H4 (cell line): ENCODE results near the gene SLC25A10. TPM values are rescaled to one million over a fixed set of nuclear protein-coding genes. Genes with fewer than 3 reads are reported as not detected.

ENCODE experiments used
- total RNA-seq: library from RNA; depleted of rRNA; stranded (reverse); fragments of >200 nt; shearing (Covaris generic); gene quantifications from 2 replicates; pipeline ENCODE4 v1.2.3, GENCODE V29; 2014; rRNA removed

SLC25A10 gene
- total RNA-seq, 1 experiment from 2014 or later: 51.6 TPM

Other genes with a start within 250 kb of the SLC25A10 start
- 1,105 and 1,576 TPM in 2 replicates for gene ACTG1, start 199.5 kb upstream of the SLC25A10 start, total RNA-seq
- gene FSCN2, start 183.9 kb upstream of the SLC25A10 start, total RNA-seq: 0.27 TPM in 1 of 2 replicates, not detected in the other
- gene FAAP100, start 159.9 kb upstream of the SLC25A10 start, total RNA-seq: 6.6 and 7.4 TPM in 2 replicates
- gene NPLOC4, start 75.2 kb upstream of the SLC25A10 start, total RNA-seq: 55.0 and 63.7 TPM in 2 replicates
- gene TSPAN10, start 75.1 kb upstream of the SLC25A10 start, total RNA-seq: 0.06 and 1.5 TPM in 2 replicates
- gene PDE6G, start 55.7 kb upstream of the SLC25A10 start, total RNA-seq: not detected in 2 replicates
- gene OXLD1, start 45.7 kb upstream of the SLC25A10 start, total RNA-seq: 36.3 and 47.4 TPM in 2 replicates
- gene CCDC137, start 45.5 kb upstream of the SLC25A10 start, total RNA-seq: 10.7 and 16.7 TPM in 2 replicates
- gene ARL16, start 28.5 kb upstream of the SLC25A10 start, total RNA-seq: 31.1 and 47.5 TPM in 2 replicates
- gene HGS, start 28.3 kb upstream of the SLC25A10 start, total RNA-seq: 26.6 and 38.3 TPM in 2 replicates
- 16.9 and 21.9 TPM in 2 replicates for gene MRPL12, start 8.9 kb upstream of the SLC25A10 start, total RNA-seq
- gene GCGR, start 91.9 kb downstream of the SLC25A10 start, total RNA-seq: not detected in 2 replicates
- 13.7 and 14.9 TPM in 2 replicates for gene MCRIP1, start 121.0 kb downstream of the SLC25A10 start, total RNA-seq
- not detected in 2 replicates for gene PPP1R27, start 122.8 kb downstream of the SLC25A10 start, total RNA-seq
- gene P4HB, start 148.3 kb downstream of the SLC25A10 start, total RNA-seq: 921 and 1,439 TPM in 2 replicates
- gene ARHGDIA, start 159.1 kb downstream of the SLC25A10 start, total RNA-seq: 78.2 and 78.9 TPM in 2 replicates
- 149 and 166 TPM in 2 replicates for gene ALYREF, start 179.3 kb downstream of the SLC25A10 start, total RNA-seq
- 189 and 222 TPM in 2 replicates for gene ANAPC11, start 179.4 kb downstream of the SLC25A10 start, total RNA-seq
- 0.04 TPM in 1 of 2 replicates, not detected in the other for gene NPB, start 190.0 kb downstream of the SLC25A10 start, total RNA-seq
- gene PCYT2, start 199.1 kb downstream of the SLC25A10 start, total RNA-seq: 34.7 and 39.0 TPM in 2 replicates
- 5.5 and 8.7 TPM in 2 replicates for gene SIRT7, start 205.9 kb downstream of the SLC25A10 start, total RNA-seq
- 8.7 and 9.3 TPM in 2 replicates for gene MAFG, start 215.5 kb downstream of the SLC25A10 start, total RNA-seq
- gene PYCR1, start 225.0 kb downstream of the SLC25A10 start, total RNA-seq: 92.4 and 128 TPM in 2 replicates
- gene MYADML2, start 234.9 kb downstream of the SLC25A10 start, total RNA-seq: not detected in 2 replicates
- 0.06 and 0.45 TPM in 2 replicates for gene NOTUM, start 248.9 kb downstream of the SLC25A10 start, total RNA-seq